HG02623 (cell line): ENCODE data around the gene JCHAIN.
"Not testable (repeated sequence)": the region's sequence is repeated elsewhere in the genome, so short reads cannot be mapped to it uniquely, and the experiment has no call there.

Source experiments
- ATAC-seq: cut with Tn5 transposase; IDR thresholded peaks from one replicate; pipeline ENCODE4 v1.9.1; 2021; ENCODE audit warnings: moderate library complexity; ENCODE audit not compliant: unreplicated experiment

JCHAIN gene

GRCh38 chr4:70651864-70652506 is 14.3 kb downstream of the JCHAIN start:
- ATAC-seq: no peak

GRCh38 chr4:70650741-70651140 is 15.6 kb downstream of the JCHAIN start:
- ATAC-seq: not testable (repeated sequence)

- no peak for ATAC-seq
Measured at GRCh38 chr4:70640192-70640591, 26.1 kb downstream of the JCHAIN start.

- no peak for ATAC-seq
Measured at GRCh38 chr4:70637239-70637913, 28.9 kb downstream of the JCHAIN start.

GRCh38 chr4:70634482-70634881 is 31.8 kb downstream of the JCHAIN start:
- no peak for ATAC-seq

GRCh38 chr4:70632028-70632427 is 34.3 kb downstream of the JCHAIN start:
- no peak for ATAC-seq

GRCh38 chr4:70630162-70630561 is 36.1 kb downstream of the JCHAIN start:
- ATAC-seq: no peak

- ATAC-seq: peak; percentile 70
Measured at GRCh38 chr4:70629469-70630090, 36.7 kb downstream of the JCHAIN start.

GRCh38 chr4:70628444-70628843 is 37.9 kb downstream of the JCHAIN start, which contains the start of gene ENAM:
TSS of gene ENAM (plus strand) at chr4:70628744. CDS start at chr4:70629501, 757 bp downstream.
- no peak for ATAC-seq

GRCh38 chr4:70627620-70628019 is 38.7 kb downstream of the JCHAIN start:
- no peak for ATAC-seq

GRCh38 chr4:70624226-70624793 is 42.0 kb downstream of the JCHAIN start:
- no peak for ATAC-seq

- ATAC-seq: no peak
Measured at GRCh38 chr4:70623323-70623722, 43.0 kb downstream of the JCHAIN start.

GRCh38 chr4:70619778-70620177 is 46.5 kb downstream of the JCHAIN start:
- ATAC-seq: no peak

GRCh38 chr4:70619288-70619687 is 47.0 kb downstream of the JCHAIN start:
- no peak for ATAC-seq

GRCh38 chr4:70614184-70614555 is 52.1 kb downstream of the JCHAIN start:
- ATAC-seq: no peak

GRCh38 chr4:70613306-70614183 is 52.8 kb downstream of the JCHAIN start:
- peak; percentile 77 for ATAC-seq

- no peak for ATAC-seq
Measured at GRCh38 chr4:70608324-70608723, 58.0 kb downstream of the JCHAIN start.

- ATAC-seq: no peak
Measured at GRCh38 chr4:70607334-70607853, 58.9 kb downstream of the JCHAIN start.

GRCh38 chr4:70606459-70606858 is 59.8 kb downstream of the JCHAIN start:
- no peak for ATAC-seq
